ENCODE data around the gene XRCC3.

XRCC3 gene

GRCh38 chr14:103699261-103699661 is 16.0 kb downstream of the XRCC3 start:
- no peak overlapping the region for H3K4me3 ChIP-seq (ENCODE audit: low read depth, low read length)
- TF ChIP-seq ZNF677 (tag by site-specific recombination; IDR thresholded peaks at IDR 0.05) (no peak), ZNF76 (tag by site-specific recombination; IDR thresholded peaks at IDR 0.05; ENCODE audit: borderline replicate concordance, low read depth) (no peak), ZNF280D (tag by site-specific recombination; IDR thresholded peaks at IDR 0.05) (no peak), ZNF335 (tag by site-specific recombination; conservative IDR thresholded peaks at IDR 0.05) (no peak), ZSCAN4 (tag by site-specific recombination; IDR thresholded peaks at IDR 0.05) (no peak), ZNF174 (tag by site-specific recombination; IDR thresholded peaks at IDR 0.05) (no peak), ZNF341 (tag by site-specific recombination; IDR thresholded peaks at IDR 0.05; ENCODE audit: low read depth) (no peak), ZNF621 (tag by site-specific recombination; IDR thresholded peaks at IDR 0.05) (no peak), ZNF514 (tag by site-specific recombination; IDR thresholded peaks at IDR 0.05) (no peak)
- H3K4me1 ChIP-seq (ENCODE audit: control insufficient read depth, insufficient read depth, low read length), result peaks cover 11% of the 10 kb centered on the region
- H3K36me3 ChIP-seq (ENCODE audit: control insufficient read depth in 2 of 2, insufficient read depth in 1 of 2, low read length in 2 of 2), result peaks cover under 1 to 80% of the 10 kb centered on the region in 2 experiments; a peak in 2 of 3 replicates
- ChIA-PET POLR2A (interaction anchor here (6.4 kb wide), 1 partner anchor 15 kb away, joined by 31 read pairs; the partner anchor contains the start of genes XRCC3 and ZFYVE21), CTCF (interaction anchor here (1.0 kb wide), 1 partner anchor 19 kb away, joined by 3 read pairs; no protein-coding TSS in a partner anchor)
- no peak overlapping the region for H3K27ac ChIP-seq (ENCODE audit: extremely low read depth, low read depth, low read length)
- no peaks in the 10 kb centered on the region for H3K9me3 ChIP-seq (ENCODE audit: control insufficient read depth, insufficient read depth, low read depth, low read length)

- H3K27ac ChIP-seq (ENCODE audit: extremely low read depth, low read depth, low read length), result 0 out of 2 replicates have a peak overlapping the region, but pooled peaks have one; percentile 41
- H3K4me3 ChIP-seq (ENCODE audit: low read depth, low read length), result no peak overlapping the region
- peaks cover 6 to 81% of the 10 kb centered on the region in 2 experiments; a peak in 2 of 3 replicates for H3K36me3 ChIP-seq (ENCODE audit: control insufficient read depth in 2 of 2, insufficient read depth in 1 of 2, low read length in 2 of 2)
- POLR2A ChIA-PET, result interaction anchor here (6.4 kb wide), 1 partner anchor 16 kb away, joined by 31 read pairs; the partner anchor contains the start of genes XRCC3 and ZFYVE21
- CTCF ChIA-PET, result interaction anchor here (1.0 kb wide), 1 partner anchor 19 kb away, joined by 3 read pairs; no protein-coding TSS in a partner anchor
- no peaks in the 10 kb centered on the region for H3K9me3 ChIP-seq (ENCODE audit: control insufficient read depth, insufficient read depth, low read depth, low read length)
- TF ChIP-seq GLIS1 (tag by site-specific recombination; IDR thresholded peaks at IDR 0.05) (peak; percentile 51), ZNF248 (tag by site-specific recombination; IDR thresholded peaks at IDR 0.05) (no peak), ZNF610 (tag by site-specific recombination; IDR thresholded peaks at IDR 0.05; ENCODE audit: borderline replicate concordance) (no peak), ZIC2 (tag by site-specific recombination; IDR thresholded peaks at IDR 0.05) (peak; percentile 56), YY1 (tag by site-specific recombination; IDR thresholded peaks at IDR 0.05) (no peak), KLF9 (tag by site-specific recombination; IDR thresholded peaks at IDR 0.05; ENCODE audit: low read depth) (0 out of 2 replicates have a peak, but pooled peaks have one; percentile 22), PRDM4 (tag by site-specific recombination; IDR thresholded peaks at IDR 0.05) (no peak)
- peaks cover 11% of the 10 kb centered on the region for H3K4me1 ChIP-seq (ENCODE audit: control insufficient read depth, insufficient read depth, low read length)
Observed at GRCh38 chr14:103698380-103699260, 16.6 kb downstream of the XRCC3 start.

Measured in HEK293 (cell line).